Thoracic aorta (tissue), 2 donors: Measurements from ENCODE around the gene CYB5R3. TPM values are rescaled to one million over a fixed set of nuclear protein-coding genes. Genes with fewer than 3 reads are reported as not detected.
A peak's percentile ranks its signal among the peaks of the same experiment; 100 is the strongest.

Experiments used
- ATAC-seq: fragments of 150-250 bp; one replicate; pipeline ENCODE4 v1.8.0; 2017; ENCODE audit warnings: low read depth; ENCODE audit not compliant: insufficient number of reproducible peaks, low FRiP score
- DNase-seq: peaks from one replicate; pipeline ENCODE4 v3.0.0-alpha.2; 2020; ENCODE audit warnings: low spot score
- H3K27ac ChIP-seq, 2 donors: fragments of 200-600 bp; sonication (generic); 1 replicate in 1 of 2; 2 replicates in 1 of 2; pipeline ENCODE4 v1.5.1; 2016; ENCODE audit warnings: mild to moderate bottlenecking in 2 of 2, moderate library complexity in 2 of 2
- H3K27me3 ChIP-seq: fragments of 200-600 bp; sonication (generic); replicated peaks from 2 replicates; pipeline ENCODE4 v1.6.0; 2016; ENCODE audit warnings: mild to moderate bottlenecking; ENCODE audit not compliant: insufficient read depth
- H3K36me3 ChIP-seq: fragments of 200-600 bp; sonication (generic); one replicate; pipeline ENCODE4 v1.5.1; 2016
- H3K4me1 ChIP-seq, 2 donors: fragments of 200-600 bp; sonication (generic); 1 replicate in 1 of 2; 2 replicates in 1 of 2; pipeline versions ENCODE4 v1.5.1 to v1.6.0; 2016; ENCODE audit warnings: low read depth in 2 of 2, mild to moderate bottlenecking in 1 of 2; ENCODE audit not compliant: control insufficient read depth in 1 of 2
- H3K4me3 ChIP-seq: fragments of 200-600 bp; sonication (generic); 2 replicates; pipeline ENCODE4 v1.5.1; 2016; ENCODE audit warnings: mild to moderate bottlenecking
- H3K9me3 ChIP-seq: fragments of 200-600 bp; sonication (generic); 2 replicates; pipeline ENCODE4 v1.5.1; 2016
- CTCF ChIP-seq: fragments of 200-600 bp; sonication (generic); IDR thresholded peaks from one replicate; pipeline ENCODE4 v1.5.1; 2019; ENCODE audit warnings: antibody characterized with exemption
- total RNA-seq, 2 donors: library from RNA; depleted of rRNA; stranded (reverse); fragments of >200 nt; gene quantifications; one replicate each; pipeline versions ENCODE4 v1.1.0 to v1.2.3, GENCODE V29; 2016

Gene CYB5R3
- total RNA-seq, 2 donors from 2014 or later: 209 to 606 TPM

GRCh38 chr22:42688241-42689211, 39.3 kb upstream of the CYB5R3 start:
- no peak for TF ChIP-seq CTCF
- Histone ChIP-seq H3K4me3 (peak overlapping the region; percentile 44), H3K4me1 (peaks cover 41 to 75% of the 10 kb centered on the region in 2 donors)

GRCh38 chr22:42686756-42687491, 37.7 kb upstream of the CYB5R3 start:
- DNase-seq: no peak
- Histone ChIP-seq H3K4me3 (no peak overlapping the region), H3K4me1 (peaks cover 48 to 90% of the 10 kb centered on the region in 2 donors), H3K36me3 (no peaks in the 10 kb centered on the region), H3K27me3 (no peaks in the 10 kb centered on the region), H3K27ac (peak overlapping the region; percentile 93 to 97), H3K9me3 (no peaks in the 10 kb centered on the region)
- ATAC-seq: no peak
- TF ChIP-seq CTCF: no peak

More at GRCh38 chr22:42688241-42689211, 39.3 kb upstream of the CYB5R3 start:
- peak; percentile 94 for ATAC-seq
- peak overlapping the region; percentile 93 to 97 for H3K27ac ChIP-seq
- H3K9me3 ChIP-seq: no peaks in the 10 kb centered on the region
- no peaks in the 10 kb centered on the region for H3K27me3 ChIP-seq
- peak; percentile 79 for DNase-seq
- H3K36me3 ChIP-seq: peaks cover 6% of the 10 kb centered on the region

GRCh38 chr22:42685941-42686653, 36.9 kb upstream of the CYB5R3 start:
- ATAC-seq (no peak), DNase-seq (no peak)
- no peak for TF ChIP-seq CTCF
- Histone ChIP-seq H3K4me1 (peaks cover 48 to 84% of the 10 kb centered on the region in 2 donors), H3K27ac (peak overlapping the region; percentile 93 to 97), H3K4me3 (no peak overlapping the region), H3K27me3 (no peaks in the 10 kb centered on the region), H3K9me3 (no peaks in the 10 kb centered on the region), H3K36me3 (no peaks in the 10 kb centered on the region)

- TF ChIP-seq CTCF: no peak
- H3K36me3 ChIP-seq: no peaks in the 10 kb centered on the region
- peak overlapping the region; percentile 93 to 97 for H3K27ac ChIP-seq
- no peaks in the 10 kb centered on the region for H3K27me3 ChIP-seq
- peaks cover 48 to 78% of the 10 kb centered on the region in 2 donors for H3K4me1 ChIP-seq
- H3K4me3 ChIP-seq: no peak overlapping the region
- no peaks in the 10 kb centered on the region for H3K9me3 ChIP-seq
- DNase-seq (no peak), ATAC-seq (no peak)
Measured at GRCh38 chr22:42684462-42685195, 35.4 kb upstream of the CYB5R3 start.
